CD4-positive, alpha-beta T cell treated with Interleukin-4 for 4 hours (primary cell): Measurements from ENCODE around the gene NLGN4X.
A peak's percentile ranks its signal among the peaks of the same experiment; 100 is the strongest.

Experiments
- DNase-seq: peaks from one replicate; pipeline ENCODE4 v3.0.0-alpha.2; 2020

Gene NLGN4X

DNA sequence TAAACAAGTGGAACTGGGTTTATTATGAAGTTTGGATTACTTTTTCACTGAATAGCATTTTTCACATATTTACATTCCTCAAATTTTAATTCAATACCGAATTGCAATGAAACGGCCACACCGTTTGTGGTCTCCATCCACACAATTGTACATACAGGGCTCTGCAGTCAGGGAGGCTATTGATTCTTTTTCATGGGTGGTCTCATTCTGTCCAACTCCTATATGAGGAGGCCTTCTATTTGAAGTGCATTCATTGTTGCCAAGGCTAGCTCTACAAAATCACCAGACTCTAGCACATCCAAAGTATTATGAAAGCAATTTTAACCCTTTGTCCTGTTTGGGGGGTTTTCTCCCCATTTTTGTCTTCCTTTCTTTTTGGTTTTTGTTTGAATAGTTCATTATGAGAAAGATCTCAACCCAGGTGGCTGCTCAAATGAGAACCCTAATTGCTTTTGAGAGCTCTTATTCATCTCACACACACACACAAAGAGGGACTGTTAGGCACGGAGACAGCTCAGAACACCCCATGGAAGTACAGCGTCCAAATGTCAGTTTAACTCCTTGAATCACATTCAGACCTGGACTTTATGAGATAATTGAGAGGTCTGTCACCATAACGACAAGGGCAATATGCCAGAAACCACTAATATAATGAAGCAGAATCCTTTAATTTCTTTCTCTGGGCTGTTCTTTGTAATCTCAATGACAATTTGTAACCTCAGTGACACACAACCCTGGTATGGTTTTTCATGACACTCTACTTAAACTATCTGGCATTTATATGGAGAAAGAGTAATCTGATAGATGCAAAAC, 79.4 kb downstream of the NLGN4X start:
- no peak for DNase-seq

DNA sequence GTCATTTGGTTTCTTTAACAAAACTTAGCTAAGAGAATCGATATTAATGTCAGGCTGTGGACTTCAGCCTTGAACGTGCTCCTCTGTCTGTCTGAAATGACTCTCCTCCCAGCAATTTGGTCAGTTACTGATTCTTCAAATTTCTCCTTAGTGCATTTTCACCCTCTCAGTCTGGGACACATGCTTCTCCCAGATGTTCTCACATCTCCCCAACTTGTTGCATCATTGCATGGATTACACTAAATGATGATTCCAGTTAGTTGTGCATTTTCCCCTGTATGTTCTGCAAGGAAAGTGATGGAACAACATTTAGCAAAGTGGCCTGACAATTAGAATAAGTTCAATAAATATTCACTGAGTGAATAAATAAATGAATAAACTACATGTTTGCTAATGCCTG, 94.4 kb downstream of the NLGN4X start:
- DNase-seq: no peak

DNA sequence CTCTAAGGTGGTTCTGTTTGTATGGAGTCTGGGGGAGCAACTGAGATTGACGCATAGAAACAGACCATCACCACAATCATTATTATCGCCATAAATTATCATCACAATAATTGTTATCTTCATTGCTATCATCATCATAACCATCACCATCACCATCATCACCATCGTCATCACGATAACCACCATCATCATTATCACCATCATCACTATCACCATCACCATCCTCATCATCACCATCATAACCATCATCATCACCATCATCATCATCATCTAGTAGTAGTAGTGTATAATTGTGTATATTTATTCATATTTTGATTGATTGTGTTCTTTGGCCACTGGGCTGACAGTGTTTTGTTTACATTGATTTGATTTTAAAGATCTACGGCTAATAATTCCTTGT, 95.7 kb downstream of the NLGN4X start:
- DNase-seq: no peak

DNA sequence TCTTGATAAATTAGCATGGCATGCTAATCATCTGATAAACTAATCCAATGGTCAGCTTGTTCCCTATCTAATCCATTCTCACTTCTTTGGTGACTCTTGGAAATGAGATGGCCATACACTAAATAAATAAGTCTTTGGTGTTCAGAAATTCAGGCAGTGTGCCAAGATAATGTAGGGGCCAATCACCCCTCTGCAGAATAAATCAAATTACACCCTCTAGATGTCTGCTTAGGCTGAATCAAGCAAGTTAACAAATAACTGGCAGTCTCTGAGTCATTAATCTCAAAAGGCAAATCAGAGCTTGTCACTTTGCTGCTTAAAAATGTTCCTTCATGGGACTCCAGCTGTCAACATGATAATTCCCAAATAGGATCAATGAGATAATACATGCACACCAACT, 97.4 kb downstream of the NLGN4X start:
- DNase-seq: no peak

DNA sequence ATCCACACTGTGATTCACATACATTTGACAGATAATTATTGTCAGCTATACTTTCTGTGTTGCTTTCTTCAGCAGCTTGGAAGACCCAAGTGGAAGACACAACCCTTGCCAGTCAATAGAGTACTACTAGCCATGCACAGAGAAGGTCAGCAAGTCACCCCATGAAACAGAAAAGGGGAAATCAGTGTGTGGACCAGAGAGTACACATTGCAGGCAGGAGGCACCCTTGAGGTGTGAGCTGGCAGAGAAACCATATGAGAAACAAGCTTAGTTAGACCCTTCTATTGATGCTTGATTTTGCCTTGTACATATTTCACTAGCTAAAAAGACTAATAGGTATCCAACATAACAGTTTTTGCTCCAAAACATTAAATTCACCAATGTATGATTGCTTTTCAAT, 99.5 kb downstream of the NLGN4X start:
- no peak for DNase-seq

DNA sequence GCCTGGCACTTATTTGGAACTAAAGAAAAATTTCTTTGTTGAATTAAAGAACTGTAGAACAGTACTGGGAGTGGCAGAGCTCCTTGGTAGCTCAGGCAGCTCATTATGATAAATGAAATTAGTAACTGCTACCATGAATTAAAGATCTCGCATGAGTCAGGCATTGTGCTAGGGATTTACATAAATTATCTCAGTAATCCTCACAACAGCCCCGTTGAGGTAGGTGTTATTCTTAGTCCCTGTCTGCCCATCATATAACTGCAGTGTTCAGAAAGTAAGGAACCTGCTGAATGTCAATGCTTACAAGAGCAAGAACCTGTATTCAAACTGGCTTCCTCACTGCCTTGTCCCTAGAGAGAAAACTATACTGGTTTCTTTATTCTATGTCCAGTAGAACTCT, 108.3 kb downstream of the NLGN4X start:
- no peak for DNase-seq

DNA sequence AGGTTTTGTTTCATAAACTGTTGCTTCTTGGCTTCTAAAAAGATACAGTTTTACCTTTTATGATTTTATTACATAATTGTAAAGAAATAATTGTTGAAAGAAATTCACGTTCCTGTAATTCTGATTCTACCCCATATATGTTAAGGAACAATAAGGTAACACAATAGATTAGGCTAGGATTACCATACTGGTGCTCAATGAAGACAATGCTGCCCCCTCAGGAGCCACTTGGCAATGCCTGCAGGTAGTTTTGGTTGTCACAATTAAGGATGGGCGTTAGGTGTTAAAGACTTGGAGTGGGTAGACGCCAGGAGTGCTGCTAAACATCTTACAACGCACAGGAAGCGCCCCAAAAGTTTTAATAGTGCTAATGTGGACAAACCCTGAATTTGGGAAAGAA, 133.2 kb downstream of the NLGN4X start:
- no peak for DNase-seq

DNA sequence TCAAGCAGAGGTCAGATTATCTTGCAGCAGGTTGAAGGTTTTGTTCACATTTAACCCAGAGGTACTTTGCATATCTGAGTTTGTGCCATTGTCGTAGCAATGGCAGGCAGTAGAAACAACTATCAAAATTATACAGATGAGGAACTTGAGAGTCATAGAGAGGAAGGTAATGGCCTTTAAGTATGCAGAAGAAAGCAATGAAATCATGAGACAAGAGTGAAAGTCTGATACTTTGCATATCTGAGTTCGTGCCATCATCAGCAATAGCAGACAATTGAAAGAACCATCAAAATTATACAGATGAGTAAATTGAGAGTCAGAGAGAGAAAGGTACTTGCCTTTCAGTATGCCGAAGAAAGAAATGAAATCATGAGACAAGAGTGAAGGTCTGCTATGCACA, 154.1 kb downstream of the NLGN4X start:
- DNase-seq: no peak

DNA sequence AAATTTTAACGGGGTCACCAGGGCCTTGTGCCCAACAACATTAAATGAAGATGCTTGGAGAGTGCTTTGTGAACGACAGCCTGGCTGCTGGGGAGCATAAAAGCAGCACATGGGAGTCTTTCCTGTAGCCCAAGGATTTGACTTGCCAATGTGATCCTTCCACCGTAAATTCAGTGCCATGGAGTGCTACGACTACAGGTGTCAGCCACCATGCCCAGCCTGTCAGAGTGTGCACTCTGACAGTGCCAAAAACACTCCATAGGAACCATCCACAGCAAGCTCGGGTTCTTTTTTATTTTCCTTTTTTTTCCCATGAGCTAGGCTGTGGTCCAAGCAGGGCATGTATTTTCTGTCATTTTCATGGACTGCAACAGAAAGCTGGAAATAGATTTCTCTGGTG, 156.9 kb downstream of the NLGN4X start:
- DNase-seq: no peak

DNA sequence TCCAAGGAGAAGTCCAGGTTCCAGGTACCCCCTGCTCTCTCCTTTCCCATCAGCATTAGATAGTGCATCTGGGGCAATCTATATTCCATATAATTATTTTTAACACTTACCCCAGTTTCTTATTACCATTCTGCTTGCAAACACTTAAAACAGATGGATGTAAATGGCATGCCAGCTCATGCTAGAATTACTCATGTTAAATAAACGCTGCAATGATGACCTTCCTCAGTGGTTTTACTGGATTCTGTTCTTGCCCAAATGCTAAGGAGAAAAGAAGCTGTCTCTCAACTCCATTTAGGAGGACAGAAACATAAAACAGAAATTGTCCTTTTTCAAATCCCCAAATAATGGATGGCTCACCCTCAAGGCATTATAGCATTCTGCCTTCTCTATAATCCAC, 161.1 kb downstream of the NLGN4X start:
- DNase-seq: no peak

DNA sequence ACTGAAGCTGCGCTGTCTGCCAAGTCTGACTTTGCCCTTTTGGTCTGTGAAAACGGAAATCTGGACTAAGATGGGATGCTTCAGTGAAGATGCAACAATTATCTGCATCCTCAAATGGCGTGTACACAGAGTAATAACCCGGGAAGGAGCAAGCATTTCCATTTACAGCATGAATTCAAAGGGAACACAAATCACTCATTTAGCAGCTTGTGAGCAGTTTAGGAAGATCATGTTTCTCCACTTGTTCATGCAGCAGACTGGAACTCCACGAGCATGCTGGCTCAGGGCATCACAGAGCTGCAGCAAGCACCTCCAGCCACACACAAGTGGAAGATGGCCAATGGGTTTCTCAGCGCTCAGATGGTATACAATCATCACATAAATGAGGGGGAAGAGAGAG, 175.5 kb downstream of the NLGN4X start:
- no peak for DNase-seq

DNA sequence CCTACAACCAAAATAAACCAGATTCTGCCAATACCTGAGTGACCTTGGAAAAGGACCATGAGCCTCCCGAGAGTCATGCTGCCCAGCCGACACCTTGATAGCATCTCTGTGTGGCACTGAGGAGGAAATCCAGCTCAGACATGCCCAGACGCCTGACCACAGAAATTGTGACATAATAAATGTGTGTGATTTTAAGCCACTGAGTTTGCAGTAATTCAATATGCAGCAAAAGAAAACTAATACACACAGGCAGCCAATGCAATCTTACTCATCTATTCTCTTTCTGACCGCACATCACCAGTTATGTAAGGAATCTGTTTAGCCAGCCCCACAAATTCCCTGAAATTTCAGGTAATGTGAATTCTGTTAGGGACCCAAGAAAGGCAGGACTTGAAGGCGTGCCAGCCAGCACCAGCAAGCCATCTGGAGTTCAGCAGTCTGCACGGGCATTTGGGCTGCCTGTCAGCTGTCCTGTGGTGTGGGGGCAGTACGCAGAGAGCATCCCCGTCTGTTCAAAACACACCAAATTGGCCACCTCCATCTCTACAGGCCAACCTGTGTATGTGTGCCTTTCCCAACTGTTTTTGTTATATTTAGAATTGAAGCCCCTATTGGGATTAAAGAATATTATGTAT, 176.4 kb downstream of the NLGN4X start:
- DNase-seq: no peak

DNA sequence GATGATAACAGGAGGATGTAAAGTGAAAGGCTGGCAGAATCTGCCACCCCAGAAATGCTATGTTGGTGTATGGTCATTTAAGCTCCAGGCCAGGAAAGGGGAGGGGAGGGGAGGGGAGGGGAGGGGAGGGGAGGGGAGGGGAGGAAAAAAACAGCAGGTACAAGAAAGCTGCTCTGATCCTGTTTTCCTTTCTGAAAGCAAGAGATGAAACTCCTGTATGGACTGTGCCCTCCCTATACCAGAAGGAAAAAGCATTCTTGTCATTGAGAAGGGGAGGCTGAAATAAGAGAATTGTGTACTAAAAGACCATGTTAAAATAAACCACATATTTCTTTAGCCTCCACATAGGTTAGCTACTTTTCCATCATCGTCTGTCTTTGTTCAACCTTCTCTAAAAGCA, 179.5 kb downstream of the NLGN4X start:
- DNase-seq: no peak

DNA sequence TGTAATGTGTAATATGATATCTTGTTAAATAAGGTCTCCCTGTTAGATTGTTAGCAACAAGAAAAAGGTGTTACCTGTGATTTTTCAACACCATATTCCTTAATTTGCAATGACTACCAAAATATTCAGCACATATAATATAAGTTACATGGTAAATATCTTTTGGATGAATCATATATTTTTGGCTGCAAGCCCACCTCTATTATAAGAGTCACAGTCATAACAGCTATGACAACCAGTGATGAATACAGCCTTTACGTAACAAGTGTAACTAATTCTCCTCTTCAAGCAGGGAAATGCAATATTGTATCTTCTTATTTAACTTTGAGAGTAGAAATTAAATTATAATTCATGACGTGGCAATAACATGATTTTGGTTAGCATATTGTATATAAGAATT, 187.0 kb downstream of the NLGN4X start:
- DNase-seq: no peak

DNA sequence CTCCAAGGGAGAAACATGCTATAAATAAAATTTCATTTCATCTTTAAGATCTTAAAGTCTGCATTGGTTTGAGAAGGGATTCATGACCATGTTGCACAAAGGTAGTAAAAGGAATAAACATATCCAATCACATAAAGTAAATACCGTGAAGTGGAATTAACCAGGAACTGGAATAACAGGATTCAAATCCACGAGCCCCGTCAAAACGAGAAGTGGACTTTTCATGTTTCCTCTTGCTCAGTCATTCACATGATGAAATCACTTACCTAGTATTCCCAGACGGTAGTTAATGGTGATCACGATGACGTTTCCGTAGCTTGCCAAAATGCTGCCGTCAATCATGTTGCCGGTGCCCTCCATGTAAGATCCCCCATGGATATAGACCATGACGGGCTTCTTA, 199.7 kb downstream of the NLGN4X start:
- no peak for DNase-seq

DNA sequence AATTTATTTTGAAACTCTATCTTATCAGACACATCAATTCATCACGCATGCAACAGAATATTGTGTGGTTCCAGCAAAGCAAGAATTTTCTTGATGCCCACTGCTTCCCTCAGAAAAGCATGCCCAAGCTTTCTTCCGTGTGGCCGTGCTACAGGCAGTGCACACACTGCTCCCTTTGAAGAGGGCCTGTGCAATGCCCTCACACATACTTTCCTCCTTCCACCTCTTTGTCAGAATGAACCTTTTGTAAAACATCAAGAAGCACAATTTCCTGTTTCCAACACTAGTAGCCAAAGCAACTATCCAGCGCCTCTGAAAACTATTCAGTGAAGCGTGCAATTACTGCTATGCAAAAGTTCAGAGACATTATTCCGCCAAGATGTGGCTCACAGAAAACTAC, 201.7 kb downstream of the NLGN4X start:
- no peak for DNase-seq

DNA sequence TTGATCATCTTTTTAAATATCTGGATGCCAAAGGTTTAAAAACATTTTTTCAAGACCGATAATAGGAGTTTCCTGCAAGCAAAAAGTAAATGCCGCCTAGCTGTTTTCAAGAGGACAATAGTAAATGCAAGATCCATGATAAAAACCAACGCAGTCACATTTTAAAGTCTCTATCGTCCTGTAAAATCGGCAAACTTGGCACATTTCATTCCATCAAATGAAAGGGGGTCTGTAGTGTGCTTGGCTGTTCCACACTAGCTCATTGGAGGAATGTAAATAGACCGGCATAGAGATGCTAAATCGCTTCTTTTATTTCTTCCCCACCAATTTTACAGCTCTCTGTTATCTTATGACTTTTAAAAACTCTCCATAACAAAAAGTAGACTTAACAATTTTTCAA, 202.2 kb downstream of the NLGN4X start:
- no peak for DNase-seq

DNA sequence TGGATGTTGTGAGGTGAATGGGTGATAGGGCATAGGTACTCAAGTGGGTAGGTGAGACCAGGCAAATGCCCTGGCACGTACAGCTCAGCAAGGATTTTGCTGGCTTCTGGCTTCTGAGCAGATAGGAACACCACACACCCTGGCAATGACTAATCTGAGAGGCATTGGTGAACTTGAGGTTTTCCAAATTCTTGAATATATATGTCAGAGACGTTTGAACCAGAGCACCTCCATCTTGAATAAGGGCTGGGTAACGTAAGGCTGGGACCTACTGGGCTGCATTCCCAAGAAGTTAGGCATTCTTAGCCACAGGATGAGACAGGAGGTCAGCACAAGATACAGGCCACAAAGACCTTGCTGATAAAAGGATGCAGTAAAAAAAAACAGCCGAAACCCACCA, 204.5 kb downstream of the NLGN4X start:
- DNase-seq: no peak

DNA sequence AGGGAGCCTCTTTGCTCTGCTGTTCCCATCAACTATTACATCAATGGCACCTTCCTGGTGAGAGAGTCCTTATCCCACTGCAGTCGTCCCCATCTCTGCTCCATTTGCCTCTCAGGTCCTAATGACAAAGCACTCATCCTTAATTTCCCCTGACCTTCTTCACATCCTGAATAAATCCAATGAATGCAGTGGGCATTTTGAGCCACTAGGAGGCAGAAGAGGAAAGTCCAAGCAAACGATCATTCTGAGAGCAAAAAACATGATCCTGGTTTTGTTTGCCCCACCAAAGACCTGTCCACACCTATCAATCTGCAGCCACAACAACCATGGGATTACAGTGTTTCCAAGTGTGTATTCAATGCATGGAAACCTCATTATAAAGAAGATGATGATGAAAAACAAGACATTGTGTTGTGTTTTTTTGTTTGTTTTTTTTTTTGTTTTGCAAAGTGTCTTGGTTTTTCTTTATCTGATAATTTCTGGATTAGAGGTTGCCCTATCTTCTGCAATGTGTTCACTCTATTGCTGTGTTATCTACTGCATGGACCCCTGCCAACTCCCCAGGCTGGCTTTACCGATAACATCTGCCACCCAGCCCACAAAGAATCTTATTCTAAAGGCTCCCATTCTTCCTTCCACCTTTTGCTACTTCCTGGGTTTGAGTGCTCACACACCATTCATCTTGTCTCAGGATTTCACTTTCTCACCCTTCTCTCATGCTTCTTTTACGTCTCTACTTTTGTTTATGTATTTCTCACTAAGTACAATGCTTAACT, 207.2 kb downstream of the NLGN4X start:
- peak; percentile 0 for DNase-seq

DNA sequence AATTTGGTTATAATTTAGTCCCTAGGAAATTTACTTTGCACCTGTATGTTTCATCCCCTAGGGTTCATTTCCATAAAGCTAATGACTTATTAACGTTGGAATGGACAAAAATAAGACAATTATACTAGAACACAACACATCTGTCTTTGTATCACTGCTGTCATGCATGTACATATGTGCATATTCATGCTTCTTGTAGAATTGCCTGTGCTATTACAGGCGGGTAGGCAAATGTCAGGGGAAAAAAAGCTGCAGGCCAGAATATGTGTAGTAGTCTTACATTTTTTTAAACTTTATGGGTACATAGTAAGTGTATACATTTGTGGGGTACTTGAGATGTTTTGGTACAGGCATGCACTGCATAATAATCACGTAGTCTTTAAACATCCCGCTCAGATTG, 209.6 kb downstream of the NLGN4X start:
- DNase-seq: no peak

DNA sequence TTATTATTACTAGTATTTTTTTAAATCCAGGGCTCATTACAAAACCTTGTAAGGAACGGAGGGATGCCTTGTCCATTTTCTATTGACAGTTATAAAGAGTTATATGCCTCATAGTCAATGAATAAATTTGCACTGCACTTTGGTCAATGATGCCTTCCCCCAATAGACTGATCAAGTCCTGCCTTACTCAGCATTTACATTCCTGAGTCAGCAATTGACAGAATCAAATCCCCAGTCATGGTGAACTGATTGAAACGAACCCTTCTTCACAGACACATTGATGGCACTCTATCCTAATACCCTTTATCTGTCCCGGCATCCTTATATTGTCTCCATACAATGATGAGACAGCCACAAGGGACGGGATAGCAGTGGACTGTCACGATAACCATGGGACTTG, 213.2 kb downstream of the NLGN4X start:
- no peak for DNase-seq

DNA sequence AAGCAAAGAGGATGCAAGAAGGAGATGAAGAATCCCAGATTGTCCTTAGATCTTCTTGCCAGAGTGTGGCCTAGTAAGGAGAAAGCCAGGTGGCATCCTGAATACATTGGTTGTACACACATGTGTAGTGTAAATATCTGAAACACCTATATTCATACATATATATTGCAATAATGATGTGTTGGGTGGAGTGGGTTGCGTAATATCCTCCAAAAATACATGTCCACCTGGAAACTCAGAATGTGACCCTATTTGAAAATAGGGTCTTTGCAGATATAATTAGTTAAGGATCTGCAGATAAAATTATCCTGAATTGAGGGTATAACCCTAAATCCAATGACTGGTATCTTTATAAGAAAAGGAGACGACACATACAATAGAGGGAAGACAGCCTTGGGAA, 216.3 kb downstream of the NLGN4X start:
- DNase-seq: no peak

DNA sequence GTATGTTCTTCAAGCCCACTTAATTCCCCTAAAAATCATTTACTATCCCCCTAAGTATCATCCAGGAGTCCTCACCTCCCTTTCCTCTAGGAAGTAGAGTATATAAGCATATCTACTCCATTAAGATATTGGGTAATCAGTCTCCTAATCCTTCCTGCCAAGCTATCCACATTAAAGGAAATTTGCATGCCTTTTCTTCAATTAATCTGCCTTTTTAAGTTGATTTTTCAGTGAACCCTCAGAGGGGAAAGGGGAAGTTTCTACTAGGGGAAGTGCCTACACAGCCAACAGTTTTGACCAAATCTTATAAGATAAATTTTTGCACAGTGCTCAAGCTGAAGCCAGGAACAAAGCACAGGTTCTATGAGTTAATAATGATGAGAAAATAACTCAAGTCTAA, 222.8 kb downstream of the NLGN4X start:
- no peak for DNase-seq

DNA sequence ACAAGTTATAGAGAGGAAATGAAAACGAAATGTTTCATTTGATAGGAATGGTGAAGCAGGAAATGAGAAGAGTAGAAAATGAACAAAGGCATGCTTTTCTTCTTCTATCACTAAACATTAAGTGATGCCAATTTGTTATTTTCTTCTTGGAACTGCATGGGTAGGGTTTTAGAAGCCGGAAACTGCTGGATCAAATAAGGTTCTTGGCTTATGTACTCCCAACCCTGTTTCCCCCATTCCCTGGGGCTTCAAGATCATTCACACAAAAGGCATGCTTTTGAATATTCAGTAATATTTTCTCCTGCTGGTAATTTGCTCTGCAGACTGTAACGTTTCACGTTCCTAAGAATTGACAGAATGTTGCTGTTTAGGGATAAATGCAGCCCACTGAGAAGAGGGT, 224.1 kb downstream of the NLGN4X start:
- DNase-seq: no peak
